HG02973 (cell line): Measurements from ENCODE around the gene LRBA.

Experiments used
- ATAC-seq: cut with Tn5 transposase; IDR thresholded peaks from one replicate; pipeline ENCODE4 v1.9.1; 2021; ENCODE audit warnings: moderate library complexity; ENCODE audit not compliant: unreplicated experiment

LRBA gene

DNA sequence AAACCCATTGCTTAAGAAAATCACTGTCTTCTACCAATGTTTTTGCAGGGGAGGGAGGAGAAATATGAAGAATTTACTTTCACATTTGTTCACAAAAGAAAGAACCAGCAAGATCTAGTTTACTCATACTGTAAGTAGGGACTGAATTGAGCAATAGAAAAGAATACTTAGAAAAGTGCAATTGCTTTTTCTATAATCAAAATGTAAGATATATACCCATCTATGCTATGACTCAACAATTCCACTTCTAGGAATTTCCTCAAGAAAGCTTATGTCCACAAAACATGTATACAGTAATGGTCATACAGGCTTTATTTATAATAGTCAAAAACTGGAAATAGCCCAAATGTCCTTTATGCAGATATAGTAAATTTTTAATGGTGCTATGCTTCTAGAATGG is 196.4 kb downstream of the LRBA start:
- no peak for ATAC-seq

GRCh38 chr4:150817804-150818528 is 197.1 kb downstream of the LRBA start:
- ATAC-seq: no peak

- no peak for ATAC-seq
Measured at GRCh38 chr4:150817017-150817416, 198.1 kb downstream of the LRBA start.

GRCh38 chr4:150816491-150816890 is 198.6 kb downstream of the LRBA start:
- no peak for ATAC-seq

DNA sequence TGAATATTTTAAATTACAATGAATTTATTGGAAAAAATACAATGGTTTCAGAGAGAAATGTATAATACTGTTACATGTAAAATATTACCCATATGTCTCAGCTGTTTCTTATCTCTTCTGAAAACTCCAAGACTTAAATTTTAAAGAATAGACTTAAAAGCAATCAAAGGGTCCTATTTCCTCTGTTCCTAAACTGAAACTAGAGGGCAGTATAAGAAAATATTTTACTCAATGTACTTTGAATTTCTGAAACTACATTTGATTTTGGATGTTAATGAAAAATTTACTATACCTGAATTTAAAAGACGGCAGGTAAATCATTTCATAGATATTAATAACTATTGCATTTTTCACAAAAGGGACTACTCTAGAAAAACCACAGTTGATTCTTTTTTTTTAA is 200.2 kb downstream of the LRBA start:
- no peak for ATAC-seq

- ATAC-seq: no peak
Measured at GRCh38 chr4:150805183-150806025, 209.7 kb downstream of the LRBA start.

GRCh38 chr4:150801833-150802232 is 213.3 kb downstream of the LRBA start:
- ATAC-seq: no peak

GRCh38 chr4:150799207-150799606 is 215.9 kb downstream of the LRBA start:
- ATAC-seq: no peak

DNA sequence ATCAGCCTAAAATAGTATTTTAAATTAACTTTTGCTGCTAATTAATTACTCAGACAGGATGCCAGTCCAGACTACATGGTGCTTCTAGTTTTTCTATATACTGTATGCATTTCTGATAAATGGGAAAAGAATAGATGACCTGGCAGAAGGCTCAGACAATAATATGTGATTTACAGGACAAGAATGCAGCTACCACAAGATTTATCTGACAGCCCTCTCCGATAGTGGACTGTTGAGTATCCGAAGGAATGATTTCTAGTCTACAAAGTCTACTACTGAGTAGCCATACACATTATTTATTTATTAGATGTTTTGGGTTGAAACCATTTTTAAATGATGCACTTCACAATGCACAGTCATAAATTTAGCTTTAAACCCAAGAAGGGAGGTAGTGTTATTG is 220.4 kb downstream of the LRBA start:
- ATAC-seq: no peak

GRCh38 chr4:150789864-150790263 is 225.2 kb downstream of the LRBA start:
- ATAC-seq: no peak

GRCh38 chr4:150784939-150785338 is 230.1 kb downstream of the LRBA start:
- no peak for ATAC-seq

- no peak for ATAC-seq
Measured at GRCh38 chr4:150784305-150784704, 230.8 kb downstream of the LRBA start.

DNA sequence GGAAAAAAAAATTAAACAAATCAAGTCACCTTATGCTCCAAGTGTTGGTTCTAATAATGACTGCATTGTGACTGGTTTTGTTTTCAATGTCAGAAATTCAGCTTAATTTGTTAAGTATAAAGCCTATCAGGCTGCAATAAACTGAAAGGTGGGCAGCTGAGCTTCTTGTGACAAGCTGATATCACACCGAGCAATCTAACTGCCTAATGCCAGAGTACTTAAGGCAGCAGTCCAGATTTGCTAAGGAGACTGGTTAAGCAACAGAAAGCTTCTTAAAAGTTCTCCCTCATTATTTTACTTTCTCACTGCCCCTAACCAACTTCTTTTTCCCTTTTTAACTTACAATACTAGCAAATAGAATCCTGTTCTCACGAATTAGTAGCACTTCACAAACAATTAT is 232.2 kb downstream of the LRBA start:
- ATAC-seq: no peak

GRCh38 chr4:150782311-150782710 is 232.8 kb downstream of the LRBA start:
- ATAC-seq: no peak

DNA sequence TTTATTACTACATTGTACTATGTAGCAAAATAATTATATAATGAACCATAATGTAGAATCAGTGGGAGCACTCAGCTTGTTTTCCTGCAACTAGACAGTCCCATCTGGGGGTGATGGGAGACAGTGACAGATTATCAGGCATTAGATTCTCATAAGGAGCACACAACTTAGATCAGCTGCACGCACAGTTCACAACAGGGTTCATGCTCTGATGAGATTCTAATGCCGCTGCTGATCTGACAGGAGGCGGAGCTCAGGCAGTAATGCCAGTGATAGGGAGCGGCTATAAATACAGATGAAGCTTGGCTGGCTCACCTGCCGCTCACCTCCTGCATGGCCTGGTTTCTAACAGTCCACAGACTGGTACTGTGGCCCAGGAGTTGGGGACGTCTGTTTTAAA is 233.9 kb downstream of the LRBA start:
- no peak for ATAC-seq

- ATAC-seq: no peak
Measured at GRCh38 chr4:150779707-150780106, 235.4 kb downstream of the LRBA start.

DNA sequence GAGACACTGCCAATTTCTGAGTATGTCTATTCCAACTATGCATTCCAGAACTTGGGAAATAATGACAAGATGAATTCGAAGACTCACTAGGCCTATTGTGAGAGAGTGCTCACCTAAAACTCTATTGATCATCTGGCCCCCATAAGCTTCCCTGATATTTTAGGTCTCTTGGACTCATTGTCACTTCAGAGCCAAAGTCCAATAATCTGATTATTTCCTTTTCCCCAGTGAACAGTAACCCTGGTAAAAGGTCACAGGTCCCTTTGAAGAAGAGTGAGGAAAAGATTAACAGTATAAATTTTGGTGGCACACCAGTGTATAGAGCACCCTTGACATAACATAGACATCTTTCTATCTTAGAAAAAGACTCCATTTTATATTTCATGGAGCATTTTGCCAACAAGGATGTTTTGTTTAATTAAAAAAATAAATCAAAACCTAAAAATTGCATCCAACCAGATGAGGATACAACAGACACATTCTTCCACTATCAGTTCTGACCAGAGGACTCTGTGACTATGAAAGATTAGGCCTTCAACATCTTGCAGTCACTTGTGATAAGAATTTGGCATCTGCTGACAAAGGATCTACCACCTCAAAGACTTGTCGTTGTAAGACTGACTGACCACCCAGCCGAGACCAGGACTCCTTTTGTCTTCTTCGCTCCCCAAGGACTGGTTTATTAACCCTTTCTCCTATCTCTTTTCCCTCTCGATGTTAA is 241.2 kb downstream of the LRBA start:
- ATAC-seq: no peak

DNA sequence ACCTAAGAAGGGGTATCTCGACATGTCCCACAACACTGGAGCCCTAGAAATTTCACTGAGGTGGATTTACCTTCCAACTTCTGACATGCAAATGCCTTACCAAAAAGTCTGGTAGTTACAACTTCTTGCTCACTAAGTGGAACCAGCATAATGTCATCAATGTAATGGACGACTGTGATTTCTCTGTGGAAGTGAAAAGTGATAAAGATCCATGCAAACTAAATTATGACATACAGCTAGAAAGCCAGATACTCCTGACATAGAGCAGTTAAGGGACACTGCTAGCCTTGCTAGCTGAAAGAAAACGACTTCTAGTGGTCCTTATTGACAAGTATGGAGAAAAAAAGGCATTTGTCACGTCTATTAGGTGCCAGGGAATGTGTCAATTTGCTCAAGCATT is 242.1 kb downstream of the LRBA start:
- no peak for ATAC-seq

DNA sequence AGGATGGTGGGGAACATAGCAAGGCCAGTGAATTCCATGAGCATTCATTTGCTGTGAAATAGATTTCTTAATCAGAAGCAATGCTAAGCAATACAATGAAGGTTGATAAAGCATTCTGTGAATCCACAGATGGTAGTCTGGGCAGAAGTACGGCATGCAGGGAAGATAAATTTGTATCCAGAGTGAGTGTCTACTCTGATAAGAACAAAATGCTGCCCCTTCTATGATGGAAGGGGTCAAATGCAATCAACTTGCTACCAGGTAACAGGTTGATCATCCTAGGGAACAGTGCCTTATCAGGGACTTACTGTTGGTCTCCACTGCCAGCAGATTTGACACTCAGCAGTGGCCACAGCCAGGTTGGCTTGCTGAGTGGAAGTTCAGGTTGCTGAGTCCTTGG is 243.7 kb downstream of the LRBA start:
- no peak for ATAC-seq

- no peak for ATAC-seq
Measured at GRCh38 chr4:150769845-150770244, 245.2 kb downstream of the LRBA start.

GRCh38 chr4:150769248-150769647 is 245.8 kb downstream of the LRBA start:
- no peak for ATAC-seq

- no peak for ATAC-seq
Measured at GRCh38 chr4:150768497-150768896, 246.6 kb downstream of the LRBA start.
